PFSK-1 (cell line): Measurements from ENCODE around the gene BCAS2.

ENCODE experiments used
- FOXP2 ChIP-seq: optimal IDR thresholded peaks from 2 replicates; pipeline ENCODE3; 2011; ENCODE audit warnings: borderline replicate concordance, control low read depth, inconsistent platforms; ENCODE audit not compliant: insufficient read depth; ENCODE audit errors: extremely low read length, extremely low read depth
- POLR2AphosphoS5 ChIP-seq: IDR thresholded peaks from 2 replicates; pipeline ENCODE4 v1.6.1; 2012; ENCODE audit warnings: low read depth, mild to moderate bottlenecking, control low read depth, low read length, moderate library complexity
- REST ChIP-seq, 2 experiments: IDR thresholded peaks; 2 replicates each; pipeline versions ENCODE4 v1.6.1 to v1.8.0; 2011 to 2012; ENCODE audit warnings: low read depth in 2 of 2, low read length in 2 of 2, control low read depth in 1 of 2, inconsistent platforms in 1 of 2, mild to moderate bottlenecking in 1 of 2, moderate library complexity in 1 of 2; ENCODE audit not compliant: insufficient read depth in 1 of 2
- SIN3A ChIP-seq: IDR thresholded peaks from 2 replicates; pipeline ENCODE4 v1.6.1; 2012; ENCODE audit warnings: mild to moderate bottlenecking, low read length, moderate library complexity, borderline replicate concordance; ENCODE audit not compliant: insufficient read depth
- TAF1 ChIP-seq: IDR thresholded peaks from 2 replicates; pipeline ENCODE4 v1.6.1; 2012; ENCODE audit warnings: low read length, control low read depth, borderline replicate concordance; ENCODE audit not compliant: insufficient read depth

Gene BCAS2

GRCh38 chr1:114586513-114587047, 5.2 kb upstream of the BCAS2 start:
- TF ChIP-seq FOXP2 (no peak), REST (IDR thresholded peaks at IDR 0.05; ENCODE audit: insufficient read depth in 1 of 2, low read depth in 2 of 2, low read length in 2 of 2) (no peak), SIN3A (no peak), POLR2AphosphoS5 (no peak), TAF1 (no peak)

GRCh38 chr1:114585231-114585630, 3.8 kb upstream of the BCAS2 start:
- no peak for TF ChIP-seq POLR2AphosphoS5
- no peak for TF ChIP-seq SIN3A
- TF ChIP-seq TAF1: no peak
- no peak for TF ChIP-seq FOXP2
- no peak for TF ChIP-seq REST (IDR thresholded peaks at IDR 0.05; ENCODE audit: insufficient read depth in 1 of 2, low read depth in 2 of 2, low read length in 2 of 2)

- TF ChIP-seq SIN3A (no peak), POLR2AphosphoS5 (no peak), TAF1 (no peak), FOXP2 (no peak), REST (IDR thresholded peaks at IDR 0.05; ENCODE audit: insufficient read depth in 1 of 2, low read depth in 2 of 2, low read length in 2 of 2) (no peak)
Measured at GRCh38 chr1:114574365-114574764, 7.0 kb downstream of the BCAS2 start.

GRCh38 chr1:114564141-114564540, 17.3 kb downstream of the BCAS2 start:
- TF ChIP-seq TAF1: no peak
- no peak for TF ChIP-seq POLR2AphosphoS5
- TF ChIP-seq FOXP2: no peak
- no peak for TF ChIP-seq REST (IDR thresholded peaks at IDR 0.05; ENCODE audit: insufficient read depth in 1 of 2, low read depth in 2 of 2, low read length in 2 of 2)
- no peak for TF ChIP-seq SIN3A

GRCh38 chr1:114561333-114561732, 20.1 kb downstream of the BCAS2 start:
- TF ChIP-seq FOXP2: no peak
- no peak for TF ChIP-seq TAF1
- TF ChIP-seq SIN3A: no peak
